H7 (cell line): ENCODE results near the gene BCAR3. TPM values are rescaled to one million over a fixed set of nuclear protein-coding genes. Genes with fewer than 3 reads are reported as not detected.
"Not testable (repeated sequence)": the region's sequence is repeated elsewhere in the genome, so short reads cannot be mapped to it uniquely, and the experiment has no call there.

ENCODE experiments used
- DNase-seq: peaks from one replicate; pipeline ENCODE4 v3.0.0; 2012
- H3K27me3 ChIP-seq: 2 replicates; pipeline ENCODE4 v1.6.0; 2011; ENCODE audit warnings: mild to moderate bottlenecking, low read length; ENCODE audit not compliant: control insufficient read depth, insufficient read depth
- H3K36me3 ChIP-seq: replicated peaks from 2 replicates; pipeline ENCODE4 v1.5.1; 2011; ENCODE audit warnings: low read length; ENCODE audit not compliant: control insufficient read depth, insufficient read depth
- H3K4me3 ChIP-seq: 2 replicates; pipeline ENCODE4 v1.5.1; 2011; ENCODE audit warnings: low read depth, mild to moderate bottlenecking, control low read depth, low read length, moderate library complexity; ENCODE audit not compliant: insufficient read depth
- total RNA-seq: library from RNA; depleted of rRNA; stranded (reverse); fragments of >200 nt; shearing (Covaris generic); gene quantifications from 2 replicates; pipeline ENCODE4 v1.2.3, GENCODE V29; 2014

BCAR3 gene
- total RNA-seq, 1 experiment from 2014 or later = 67.4 TPM

DNA sequence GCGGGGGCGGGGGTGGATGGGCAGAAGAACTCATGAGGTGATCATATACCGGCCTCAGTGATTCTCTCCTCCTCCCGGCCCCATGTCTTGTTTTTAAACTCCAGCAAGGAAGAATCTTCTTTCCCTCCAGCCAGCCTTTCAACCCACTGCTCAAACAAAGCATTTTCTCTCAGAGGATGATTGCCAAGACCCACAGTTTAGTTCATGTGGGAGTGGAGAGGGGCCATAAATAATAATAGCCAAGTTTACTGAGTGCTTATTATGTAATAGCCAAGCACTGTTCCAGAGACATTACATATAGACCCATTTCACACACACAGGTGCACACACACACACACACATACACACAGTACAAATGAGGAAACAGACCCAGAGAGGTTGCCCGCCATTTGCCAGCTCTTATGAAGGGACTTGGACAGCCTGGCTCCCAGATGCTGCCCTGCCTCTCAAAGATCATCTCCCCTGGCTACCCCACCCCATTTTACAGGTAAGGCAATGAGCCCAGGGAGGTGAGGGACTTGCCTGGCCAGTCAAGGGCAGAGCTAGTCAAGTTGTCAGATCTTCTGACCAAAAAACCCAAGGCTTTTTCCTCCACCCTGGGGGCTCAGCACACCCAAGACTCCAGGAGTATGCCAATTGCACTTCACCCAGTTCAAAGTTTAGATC, 18.0 kb upstream of the BCAR3 start:
- no peaks in the 10 kb centered on the region for H3K36me3 ChIP-seq
- no peaks in the 10 kb centered on the region for H3K27me3 ChIP-seq
- no peak overlapping the region for H3K4me3 ChIP-seq
- DNase-seq = no peak

DNA sequence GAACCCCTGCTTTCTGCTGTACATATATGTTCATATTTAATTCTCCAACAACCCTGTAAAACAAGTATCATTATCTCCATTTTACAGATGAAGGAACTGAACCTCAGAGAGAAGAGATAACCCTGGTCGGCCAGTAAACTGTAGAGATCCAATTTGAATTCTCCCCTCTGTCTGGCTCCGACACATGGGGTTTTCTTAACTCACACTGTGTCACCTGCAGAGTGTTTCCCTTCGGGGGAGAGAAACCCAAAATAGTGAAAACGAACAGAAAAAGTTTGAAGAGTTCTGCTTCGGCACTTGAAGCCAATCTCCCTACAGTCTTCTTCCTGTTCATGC, 17.4 kb upstream of the BCAR3 start:
- Histone ChIP-seq H3K4me3 (no peak overlapping the region), H3K27me3 (no peaks in the 10 kb centered on the region), H3K36me3 (no peaks in the 10 kb centered on the region)
- no peak for DNase-seq

DNA sequence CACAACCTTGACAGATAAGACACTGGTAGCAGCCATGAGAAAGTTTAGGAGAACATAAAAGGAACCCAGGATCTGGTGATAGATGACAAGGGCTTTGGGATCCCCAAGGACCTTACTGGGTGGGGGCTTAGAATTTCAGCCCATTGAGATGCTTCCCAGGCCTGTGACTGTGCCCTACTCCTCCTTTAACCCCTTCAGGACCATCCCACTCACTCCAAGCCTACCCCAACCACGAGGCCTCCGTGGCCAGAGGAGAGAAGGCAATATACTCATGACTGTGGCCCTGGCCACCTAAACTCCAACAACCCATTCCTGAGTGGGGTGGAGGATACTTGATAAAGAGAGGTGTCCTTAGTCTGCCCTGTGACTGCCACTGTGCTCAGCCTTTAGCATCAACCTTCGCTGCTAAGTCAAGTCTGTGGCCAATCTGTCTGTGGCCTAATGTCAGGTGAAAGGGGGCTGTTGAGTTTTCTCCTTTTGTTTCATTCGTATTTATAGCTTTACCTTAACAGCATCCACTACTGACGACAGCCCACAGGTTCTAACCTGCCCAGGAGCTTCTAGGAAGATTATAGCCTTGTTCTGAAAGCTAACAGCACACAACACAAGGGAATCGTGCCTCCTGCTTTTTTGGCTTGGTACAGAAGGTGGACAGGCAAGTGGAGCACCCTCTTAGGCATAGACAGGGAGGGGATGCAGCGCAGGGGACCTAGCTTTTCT, 16.9 kb upstream of the BCAR3 start:
- DNase-seq = no peak
- Histone ChIP-seq H3K4me3 (no peak overlapping the region), H3K36me3 (no peaks in the 10 kb centered on the region), H3K27me3 (no peaks in the 10 kb centered on the region)

DNA sequence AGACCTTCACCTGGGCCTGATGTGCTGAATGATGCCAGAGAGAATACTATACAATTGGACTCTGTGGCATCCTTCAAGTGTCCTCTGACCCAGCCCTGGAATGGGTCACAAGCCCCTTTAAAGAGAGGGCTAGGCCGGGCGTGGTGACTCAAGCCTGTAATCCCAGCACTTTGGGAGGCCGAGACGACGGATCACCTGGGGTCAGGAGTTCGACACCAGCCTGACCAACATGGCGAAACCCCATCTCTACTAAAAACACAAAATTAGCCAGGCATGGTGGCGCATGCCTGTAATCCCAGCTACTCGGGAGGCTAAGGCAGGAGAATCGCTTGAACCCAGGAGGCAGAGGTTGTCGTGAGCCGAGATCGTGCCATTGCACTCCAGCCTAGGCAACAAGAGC, 15.9 kb upstream of the BCAR3 start:
- not testable (repeated sequence) for H3K36me3 ChIP-seq, H3K4me3 ChIP-seq, DNase-seq, H3K27me3 ChIP-seq

DNA sequence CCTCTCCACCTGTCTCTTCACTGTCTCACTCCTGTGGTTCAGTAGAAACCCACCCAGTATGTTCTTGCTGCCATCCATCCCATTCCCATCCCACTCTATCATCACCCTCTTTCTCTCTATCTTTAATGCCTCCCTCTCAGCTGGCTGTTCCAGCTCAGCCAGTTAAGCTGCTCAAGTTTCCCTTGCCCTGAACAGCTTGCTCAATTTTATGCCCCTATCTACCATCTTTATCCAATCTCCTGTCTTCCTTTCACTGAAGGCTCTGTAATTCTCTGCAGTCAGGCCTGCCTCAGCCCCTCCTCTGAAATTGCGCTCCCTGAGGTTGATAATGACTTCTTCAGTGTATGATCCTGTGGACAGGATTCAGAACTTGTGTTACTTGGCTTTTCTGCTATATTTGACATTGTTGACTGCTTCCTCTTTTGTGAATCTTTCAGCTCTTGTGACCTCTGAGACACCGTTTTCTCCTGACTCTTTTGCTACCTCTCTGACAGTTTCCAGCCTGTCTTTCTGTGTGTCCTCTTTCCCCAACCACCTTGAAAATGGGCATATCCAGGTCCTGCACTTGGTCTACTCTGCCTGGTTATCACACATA, 13.9 kb upstream of the BCAR3 start:
- H3K4me3 ChIP-seq = no peak overlapping the region

DNA sequence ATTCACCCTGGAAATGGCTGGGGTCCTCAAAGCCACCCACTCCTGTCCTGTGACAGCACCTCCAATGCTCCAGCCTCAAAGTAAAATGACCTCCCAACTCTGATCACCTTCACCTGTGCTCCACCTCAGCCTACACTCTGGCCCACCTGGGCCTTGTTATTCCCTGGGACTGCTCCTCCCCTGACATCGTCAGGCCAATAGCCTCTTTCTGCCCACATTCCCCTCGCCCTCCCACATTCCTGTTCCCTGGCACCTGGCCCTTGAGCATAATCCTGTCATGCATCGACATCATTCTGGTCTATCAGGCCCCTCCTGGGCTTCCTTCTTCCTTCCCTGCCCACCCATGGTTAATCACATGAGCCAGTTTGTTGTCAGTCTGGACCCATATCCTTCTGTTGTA, 13.2 kb upstream of the BCAR3 start:
- Histone ChIP-seq H3K36me3 (no peaks in the 10 kb centered on the region), H3K4me3 (no peak overlapping the region), H3K27me3 (no peaks in the 10 kb centered on the region)
- DNase-seq = peak; percentile 56

More for the DNA sequence above, 13.9 kb upstream of the BCAR3 start:
- H3K36me3 ChIP-seq = no peaks in the 10 kb centered on the region
- H3K27me3 ChIP-seq = no peaks in the 10 kb centered on the region
- no peak for DNase-seq

DNA sequence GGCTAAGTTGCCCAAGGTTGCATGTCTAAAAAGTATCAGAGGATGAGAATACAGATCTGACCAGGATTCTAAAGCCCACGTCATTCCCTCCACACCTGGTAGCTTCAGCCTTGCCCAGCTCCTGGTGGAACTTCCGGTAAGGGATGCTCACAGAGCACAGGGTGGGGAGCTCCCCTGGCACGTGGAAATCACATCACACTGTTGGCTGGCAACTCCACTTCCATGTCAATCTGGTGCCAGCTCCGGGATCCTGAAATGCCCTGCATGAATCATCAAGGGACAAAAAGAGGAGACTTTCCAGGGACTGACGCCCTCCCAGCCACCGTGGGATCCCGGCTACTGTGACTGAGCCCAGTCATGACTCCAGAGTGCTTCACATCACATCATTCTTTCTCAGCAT, 12.4 kb upstream of the BCAR3 start:
- Histone ChIP-seq H3K27me3 (no peaks in the 10 kb centered on the region), H3K36me3 (no peaks in the 10 kb centered on the region), H3K4me3 (no peak overlapping the region)
- DNase-seq = no peak

DNA sequence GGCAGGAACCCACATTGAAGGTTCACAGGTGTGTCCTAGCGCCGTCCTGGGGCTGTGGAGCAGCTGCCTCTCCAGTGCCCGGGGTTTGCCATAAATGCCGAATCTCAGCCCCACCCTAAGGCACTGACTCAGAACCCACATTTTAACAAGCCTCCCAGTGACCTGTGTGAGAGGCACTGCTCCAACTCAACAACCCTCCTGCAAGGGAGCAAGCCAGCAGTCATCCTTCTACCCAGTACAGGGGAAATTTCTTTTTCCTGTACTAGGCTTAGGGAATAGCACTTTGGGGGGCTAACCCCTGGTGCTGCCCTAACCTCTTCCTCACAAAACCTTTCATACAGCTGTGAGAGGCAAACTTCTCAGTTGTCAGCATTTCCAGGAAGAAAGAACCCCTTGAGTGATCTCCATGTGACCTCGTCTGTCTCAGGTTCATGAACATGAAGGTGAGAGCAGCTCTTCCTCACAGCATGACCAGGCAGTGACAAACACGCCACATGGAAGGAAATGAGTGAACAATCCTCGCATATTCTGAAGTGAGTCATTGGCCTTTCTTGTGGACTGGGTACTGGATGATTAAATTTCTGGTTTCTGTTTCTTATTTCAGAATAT, 11.4 kb upstream of the BCAR3 start:
- H3K4me3 ChIP-seq = no peak overlapping the region
- H3K36me3 ChIP-seq = no peaks in the 10 kb centered on the region
- no peaks in the 10 kb centered on the region for H3K27me3 ChIP-seq
- DNase-seq = no peak

DNA sequence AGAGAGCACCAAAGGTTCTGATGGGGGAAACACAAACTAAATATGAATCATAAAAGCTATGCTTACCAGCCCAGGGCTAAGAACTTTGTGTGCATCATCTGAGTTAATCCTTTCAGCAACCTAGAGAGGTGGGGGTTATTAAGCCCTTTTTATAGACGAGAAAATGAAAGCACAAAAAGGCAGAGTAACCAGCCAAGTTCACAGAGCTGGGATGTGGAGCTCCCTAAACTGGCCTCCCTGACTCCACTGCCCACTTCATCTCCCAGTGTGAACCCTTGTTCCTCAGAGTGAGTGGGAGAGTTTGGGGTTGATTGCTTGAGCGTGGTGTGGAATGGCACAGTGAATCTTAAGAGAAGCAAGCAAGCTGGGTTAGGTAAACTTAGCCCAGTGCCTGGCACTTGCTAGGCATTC, 10.8 kb upstream of the BCAR3 start:
- H3K4me3 ChIP-seq = no peak overlapping the region

DNA sequence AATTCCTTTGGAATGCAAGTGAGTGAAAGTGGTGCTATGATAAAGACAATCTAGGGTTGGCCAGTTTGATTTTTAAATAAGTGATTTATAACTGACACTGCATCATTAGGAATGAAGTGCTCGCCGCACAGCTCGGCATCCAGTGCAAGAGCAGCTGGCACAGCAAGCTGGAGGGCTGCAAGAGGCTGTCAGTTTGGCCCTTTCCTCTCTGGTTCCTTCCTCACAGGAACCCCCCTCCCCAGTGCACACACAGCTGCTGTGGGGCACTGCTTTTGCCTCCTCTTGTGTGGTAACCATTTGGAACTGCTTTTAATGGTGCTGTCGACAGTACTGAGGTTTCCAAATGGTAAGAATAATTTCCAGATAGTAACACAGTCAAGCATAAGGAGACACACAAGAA, 10.4 kb upstream of the BCAR3 start:
- no peaks in the 10 kb centered on the region for H3K36me3 ChIP-seq
- H3K27me3 ChIP-seq = no peaks in the 10 kb centered on the region
- DNase-seq = no peak
- no peak overlapping the region for H3K4me3 ChIP-seq

More for the DNA sequence above, 10.8 kb upstream of the BCAR3 start:
- DNase-seq = no peak
- no peaks in the 10 kb centered on the region for H3K27me3 ChIP-seq
- no peaks in the 10 kb centered on the region for H3K36me3 ChIP-seq

DNA sequence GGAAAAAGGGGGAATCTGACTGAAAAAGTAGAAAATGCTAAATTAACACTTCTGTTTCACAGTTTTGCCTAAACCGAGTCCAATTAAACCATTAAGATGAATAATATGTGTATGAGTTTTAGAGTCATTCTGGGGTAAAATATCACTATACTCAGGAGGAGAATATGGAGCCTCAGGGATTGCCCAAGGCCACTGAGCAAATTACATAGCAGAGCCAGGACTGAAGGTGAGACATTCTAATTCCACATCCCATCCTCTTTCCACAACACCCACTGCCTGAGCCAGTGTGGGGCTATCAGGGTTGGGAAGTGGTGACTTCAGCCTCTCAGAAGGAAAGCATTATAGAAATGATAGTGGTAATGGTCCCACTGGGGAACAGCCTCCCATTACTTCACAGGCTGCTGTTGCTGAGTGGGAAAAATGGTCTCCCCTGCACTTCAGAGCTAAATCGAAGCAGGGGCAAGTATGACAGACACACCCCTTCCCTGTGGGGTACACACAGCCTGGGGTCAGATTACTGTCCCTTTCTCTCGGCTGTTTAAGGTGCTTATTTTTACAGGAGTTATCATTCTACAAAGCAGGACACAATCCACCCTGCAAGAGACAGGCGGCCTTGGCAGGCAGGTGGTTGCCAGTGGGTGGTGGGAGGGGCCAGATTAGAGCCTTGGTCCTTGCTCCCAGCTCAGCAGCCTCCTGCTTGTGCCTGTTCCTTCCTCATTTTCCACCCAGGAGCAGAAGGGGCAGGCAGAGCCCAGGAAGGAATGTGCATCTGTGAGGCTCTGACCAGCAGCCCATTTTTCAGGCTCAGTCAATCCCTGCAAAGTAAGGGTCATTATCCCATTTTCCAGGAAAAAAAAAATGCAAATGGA, 9.5 kb upstream of the BCAR3 start:
- DNase-seq = no peak

DNA sequence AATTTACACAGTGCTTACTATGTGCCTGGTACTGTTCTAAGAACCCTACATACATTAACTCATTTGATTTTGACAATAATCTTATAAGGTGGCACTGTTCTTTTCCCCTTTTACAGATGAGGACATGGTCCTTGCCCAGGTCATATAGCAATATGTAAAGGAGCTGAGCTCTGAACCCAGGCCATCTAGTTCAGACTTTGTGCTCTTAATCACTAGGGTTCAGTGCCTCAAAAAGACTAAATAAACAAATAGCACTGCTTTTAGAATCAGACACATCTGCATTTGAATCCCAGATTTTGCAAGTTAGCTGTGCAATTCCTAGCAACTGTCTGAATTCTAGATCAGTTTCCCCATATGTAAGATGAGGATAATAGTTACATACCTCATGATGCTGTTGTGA, 8.7 kb upstream of the BCAR3 start:
- Histone ChIP-seq H3K4me3 (no peak overlapping the region), H3K36me3 (no peaks in the 10 kb centered on the region), H3K27me3 (no peaks in the 10 kb centered on the region)
- DNase-seq = no peak

More for the DNA sequence above, 9.5 kb upstream of the BCAR3 start:
- Histone ChIP-seq H3K36me3 (no peaks in the 10 kb centered on the region), H3K27me3 (no peaks in the 10 kb centered on the region), H3K4me3 (no peak overlapping the region)

DNA sequence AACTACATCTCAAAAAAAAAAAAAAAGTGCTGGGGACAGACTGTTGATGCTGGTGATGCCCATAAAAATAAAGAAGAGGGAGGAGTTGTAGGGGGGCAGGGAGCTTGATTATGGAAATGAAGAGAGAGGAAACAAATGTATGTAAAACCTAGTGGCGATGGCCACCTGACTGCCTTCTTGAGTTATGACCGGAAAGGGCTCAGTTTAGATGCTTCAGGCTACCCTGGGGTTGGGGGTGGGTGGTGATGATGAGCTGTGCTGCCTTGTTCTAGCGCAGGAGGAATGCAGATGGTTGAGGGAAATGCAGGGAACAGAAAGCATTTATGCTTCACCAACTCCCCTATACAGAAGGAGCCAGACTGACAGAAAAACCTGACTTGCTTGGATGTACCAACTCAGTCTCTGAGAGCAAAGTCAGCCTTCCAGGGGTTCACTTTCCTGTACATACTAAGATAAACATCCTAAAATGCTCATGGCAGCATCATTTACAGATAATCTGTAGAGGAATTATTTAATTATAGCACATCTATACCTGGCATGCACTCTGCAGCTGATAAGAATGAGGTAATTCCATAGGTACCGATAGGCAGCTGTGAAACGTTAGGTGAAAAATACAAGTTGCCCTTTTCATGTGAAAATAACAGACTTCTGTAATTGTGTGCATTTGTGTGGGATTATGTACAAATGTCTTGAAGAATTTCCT, 8.0 kb upstream of the BCAR3 start:
- H3K36me3 ChIP-seq = no peaks in the 10 kb centered on the region
- no peaks in the 10 kb centered on the region for H3K27me3 ChIP-seq
- no peak overlapping the region for H3K4me3 ChIP-seq
- no peak for DNase-seq

DNA sequence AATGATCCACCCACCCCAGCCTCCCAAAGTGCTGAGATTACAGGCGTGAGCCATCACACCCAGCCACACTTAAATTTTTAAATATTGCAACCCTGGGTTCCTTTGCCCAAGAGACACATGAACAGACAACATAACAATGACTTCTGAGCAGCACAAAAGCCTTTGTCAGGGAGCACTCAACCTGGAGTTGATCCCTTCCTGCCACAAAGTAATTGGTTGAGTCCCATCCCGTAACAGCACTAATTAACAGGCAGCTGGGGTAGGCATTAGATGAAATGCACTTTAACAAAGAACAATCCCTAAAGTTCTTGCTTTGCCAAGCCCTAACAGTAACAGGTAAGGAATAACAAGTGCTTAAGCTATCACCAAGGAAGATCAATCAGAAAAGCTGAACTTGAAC, 5.9 kb upstream of the BCAR3 start:
- H3K36me3 ChIP-seq = no peaks in the 10 kb centered on the region
- H3K27me3 ChIP-seq = no peaks in the 10 kb centered on the region
- no peak for DNase-seq
- no peak overlapping the region for H3K4me3 ChIP-seq
